Ascending aorta (tissue), 2 donors: ENCODE measurements around the gene SPHK2. TPM values are rescaled to one million over a fixed set of nuclear protein-coding genes. Genes with fewer than 3 reads are reported as not detected.

Experiments used
- DNase-seq, 2 donors: peaks; one replicate each; pipeline ENCODE4 v3.0.0-alpha.2; 2019; ENCODE audit warnings: low spot score in 2 of 2
- H3K27ac ChIP-seq, 2 donors: fragments of 200-600 bp; sonication (generic); one replicate each; pipeline ENCODE4 v1.5.1; 2016 to 2017; ENCODE audit warnings: mild to moderate bottlenecking in 1 of 2
- H3K27me3 ChIP-seq: fragments of 200-600 bp; sonication (generic); one replicate; pipeline ENCODE4 v1.5.1; 2017
- H3K36me3 ChIP-seq, 2 donors: fragments of 200-600 bp; sonication (generic); one replicate each; pipeline ENCODE4 v1.5.1; 2016
- H3K4me1 ChIP-seq, 2 donors: fragments of 200-600 bp; sonication (generic); one replicate each; pipeline ENCODE4 v1.5.1; 2016 to 2017; ENCODE audit warnings: mild to moderate bottlenecking in 1 of 2
- H3K4me3 ChIP-seq, 2 donors: fragments of 200-600 bp; sonication (generic); one replicate each; pipeline ENCODE4 v1.5.1; 2016 to 2017; ENCODE audit warnings: mild to moderate bottlenecking in 1 of 2
- H3K9me3 ChIP-seq, 2 donors: fragments of 200-600 bp; sonication (generic); one replicate each; pipeline ENCODE4 v1.5.1; 2016
- CTCF ChIP-seq, 3 experiments: fragments of 200-600 bp in 2 of 3; fragments of 450-650 bp in 1 of 3; sonication (generic) in 2 of 3; IDR thresholded peaks; one replicate each; pipeline ENCODE4 v1.5.1; 2016 to 2019; ENCODE audit warnings: antibody characterized with exemption in 3 of 3, mild to moderate bottlenecking in 1 of 3, moderate library complexity in 1 of 3
- intact Hi-C: fragments of 100-400 bp; cut with DNase I; formaldehyde crosslinking; loops from one replicate; pipeline ENCODE4 v1.15.1; 2023
- total RNA-seq: library from RNA; depleted of rRNA; stranded (reverse); fragments of >200 nt; gene quantifications from one replicate; pipeline ENCODE4 v1.1.0, GENCODE V29; 2016

Gene SPHK2
- total RNA-seq, 1 donor from 2014 or later: 35.3 TPM

GRCh38 chr19:48616491-48617056 is 2.7 kb upstream of the SPHK2 start:
- intact Hi-C loops: no loop called here

GRCh38 chr19:48617146-48617937 is 2.0 kb upstream of the SPHK2 start:
- peak overlapping the region in 1 of 2 donors; percentile 74 for H3K27ac ChIP-seq
- no peak for TF ChIP-seq CTCF (IDR thresholded peaks at IDR 0.05)
- peaks cover 10 to 19% of the 10 kb centered on the region in 2 donors for H3K4me1 ChIP-seq
- peaks cover 18 to 29% of the 10 kb centered on the region in 2 donors for H3K36me3 ChIP-seq
- DNase-seq: no peak
- no peaks in the 10 kb centered on the region for H3K27me3 ChIP-seq
- no peaks in the 10 kb centered on the region for H3K9me3 ChIP-seq
- H3K4me3 ChIP-seq: peak overlapping the region; percentile 68 to 95
- intact Hi-C loops: no loop called here

More at GRCh38 chr19:48616491-48617056, 2.7 kb upstream of the SPHK2 start:
- H3K9me3 ChIP-seq: no peaks in the 10 kb centered on the region
- DNase-seq: no peak
- H3K4me3 ChIP-seq: no peak overlapping the region
- no peaks in the 10 kb centered on the region for H3K27me3 ChIP-seq
- peaks cover 10 to 19% of the 10 kb centered on the region in 2 donors for H3K4me1 ChIP-seq
- TF ChIP-seq CTCF (IDR thresholded peaks at IDR 0.05): no peak
- peaks cover 18 to 29% of the 10 kb centered on the region in 2 donors for H3K36me3 ChIP-seq
- no peak overlapping the region for H3K27ac ChIP-seq

GRCh38 chr19:48618278-48618915 is 909 bp upstream of the SPHK2 start:
- H3K4me1 ChIP-seq: peaks cover 12 to 23% of the 10 kb centered on the region in 2 donors
- peak overlapping the region; percentile 74 to 87 for H3K27ac ChIP-seq
- H3K4me3 ChIP-seq: peak overlapping the region; percentile 68 to 95
- DNase-seq: no peak
- H3K27me3 ChIP-seq: no peaks in the 10 kb centered on the region
- H3K36me3 ChIP-seq: peaks cover 18 to 29% of the 10 kb centered on the region in 2 donors
- intact Hi-C loops: loop anchor here (2.0 kb wide), 1 partner anchor 30 kb away; no protein-coding TSS in a partner anchor
- no peaks in the 10 kb centered on the region for H3K9me3 ChIP-seq
- TF ChIP-seq CTCF (IDR thresholded peaks at IDR 0.05): no peak

- intact Hi-C loops: loop anchor here (1.0 to 2.0 kb wide), 5 partner anchors 15 to 175 kb away; partner anchors contain the start of genes CYTH2 and GRWD1
- H3K36me3 ChIP-seq: peaks cover 18 to 27% of the 10 kb centered on the region in 2 donors
- peak in 1 of 3 experiments; percentile 5 for TF ChIP-seq CTCF (IDR thresholded peaks at IDR 0.05)
- DNase-seq: no peak
- H3K27ac ChIP-seq: peak overlapping the region; percentile 86 to 87
- H3K4me1 ChIP-seq: peaks cover 19 to 32% of the 10 kb centered on the region in 2 donors
- no peaks in the 10 kb centered on the region for H3K27me3 ChIP-seq
- peak overlapping the region; percentile 68 to 95 for H3K4me3 ChIP-seq
- H3K9me3 ChIP-seq: no peaks in the 10 kb centered on the region
Measured at GRCh38 chr19:48619692-48620585, 633 bp downstream of the SPHK2 start.
